T-helper 1 cell treated with Interleukin-12 subunit alpha and Interleukin-12 subunit beta and Interleukin-4 antibody, amounts not matched to agents 30 ng/mL and 1 ng/mL, for 36 hours (primary cell): Measurements from ENCODE around the gene SUCNR1. TPM values are rescaled to one million over a fixed set of nuclear protein-coding genes. Genes with fewer than 3 reads are reported as not detected.

Experiments
- intact Hi-C: fragments of 100-400 bp; cut with micrococcal nuclease; formaldehyde crosslinking; loops from one replicate; pipeline ENCODE4 v1.15.1; 2024
- total RNA-seq: library from RNA; stranded (reverse); gene quantifications from 2 replicates; pipeline ENCODE4 v1.2.3, GENCODE V29; 2022

The SUCNR1 gene
- total RNA-seq, 1 donor from 2014 or later = not detected

GRCh38 chr3:151933234-151933853, 59.9 kb downstream of the SUCNR1 start:
- intact Hi-C loops = no loop called here

Other genes starting within 250 kb of the SUCNR1 start
- gene AADACL2, start 139.7 kb upstream of the SUCNR1 start, total RNA-seq = not detected in 2 replicates
- gene AADAC, start 59.5 kb upstream of the SUCNR1 start, total RNA-seq = not detected in 2 replicates